Effector memory CD4-positive, alpha-beta T cell (primary cell): ENCODE data around the gene DHX34.

Experiments
- DNase-seq, 3 donors: peaks; one replicate each; pipeline ENCODE4 v3.0.0-alpha.2; 2020
- H3K27ac ChIP-seq: 2 replicates; pipeline ENCODE4 v1.7.0; 2013; ENCODE audit warnings: mild to moderate bottlenecking, low read length, moderate library complexity; ENCODE audit not compliant: insufficient read depth, poor library complexity, severe bottlenecking
- H3K27me3 ChIP-seq: replicated peaks from 2 replicates; pipeline ENCODE4 v1.7.0; 2013; ENCODE audit warnings: mild to moderate bottlenecking, low read length; ENCODE audit not compliant: insufficient read depth, control insufficient read depth, poor library complexity, severe bottlenecking
- H3K36me3 ChIP-seq: 2 replicates; pipeline ENCODE4 v1.7.0; 2013; ENCODE audit warnings: mild to moderate bottlenecking, low read length, moderate library complexity; ENCODE audit not compliant: control insufficient read depth, insufficient read depth
- H3K4me1 ChIP-seq: 2 replicates; pipeline ENCODE4 v1.7.0; 2013; ENCODE audit warnings: low read length, mild to moderate bottlenecking; ENCODE audit not compliant: control insufficient read depth, insufficient read depth, poor library complexity, severe bottlenecking
- H3K4me3 ChIP-seq: 2 replicates; pipeline ENCODE4 v1.7.0; 2013; ENCODE audit warnings: low read length, low read depth, mild to moderate bottlenecking; ENCODE audit not compliant: insufficient read depth, poor library complexity, severe bottlenecking
- H3K9me3 ChIP-seq: 2 replicates; pipeline ENCODE4 v1.7.0; 2013; ENCODE audit warnings: mild to moderate bottlenecking, low read length, moderate library complexity; ENCODE audit not compliant: control insufficient read depth

DHX34 gene

DNA sequence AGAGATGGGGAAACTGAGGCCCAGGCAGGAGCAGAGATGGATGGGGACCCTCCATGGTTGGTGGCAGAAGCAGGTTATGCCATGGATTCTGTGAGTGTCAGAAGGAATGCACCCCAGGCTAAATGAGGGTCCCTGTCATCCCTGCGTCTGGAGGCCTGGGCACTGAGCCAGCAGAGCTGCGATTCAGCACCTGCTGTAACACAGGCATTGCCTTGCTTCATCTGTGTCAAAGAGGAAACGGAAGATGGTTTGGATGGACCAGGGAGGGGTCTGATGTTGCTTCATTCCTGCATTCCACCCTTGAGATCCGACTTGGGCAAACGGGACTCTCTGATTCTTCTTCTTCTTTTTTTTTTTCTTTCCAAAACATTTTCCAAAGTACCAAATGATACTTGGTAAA lies 38.3 kb upstream of the DHX34 start:
- H3K9me3 ChIP-seq = no peaks in the 10 kb centered on the region
- no peak overlapping the region for H3K4me3 ChIP-seq
- DNase-seq = no peak
- H3K27me3 ChIP-seq = peaks cover 3% of the 10 kb centered on the region
- no peaks in the 10 kb centered on the region for H3K4me1 ChIP-seq
- no peak overlapping the region for H3K27ac ChIP-seq
- no peaks in the 10 kb centered on the region for H3K36me3 ChIP-seq

DNA sequence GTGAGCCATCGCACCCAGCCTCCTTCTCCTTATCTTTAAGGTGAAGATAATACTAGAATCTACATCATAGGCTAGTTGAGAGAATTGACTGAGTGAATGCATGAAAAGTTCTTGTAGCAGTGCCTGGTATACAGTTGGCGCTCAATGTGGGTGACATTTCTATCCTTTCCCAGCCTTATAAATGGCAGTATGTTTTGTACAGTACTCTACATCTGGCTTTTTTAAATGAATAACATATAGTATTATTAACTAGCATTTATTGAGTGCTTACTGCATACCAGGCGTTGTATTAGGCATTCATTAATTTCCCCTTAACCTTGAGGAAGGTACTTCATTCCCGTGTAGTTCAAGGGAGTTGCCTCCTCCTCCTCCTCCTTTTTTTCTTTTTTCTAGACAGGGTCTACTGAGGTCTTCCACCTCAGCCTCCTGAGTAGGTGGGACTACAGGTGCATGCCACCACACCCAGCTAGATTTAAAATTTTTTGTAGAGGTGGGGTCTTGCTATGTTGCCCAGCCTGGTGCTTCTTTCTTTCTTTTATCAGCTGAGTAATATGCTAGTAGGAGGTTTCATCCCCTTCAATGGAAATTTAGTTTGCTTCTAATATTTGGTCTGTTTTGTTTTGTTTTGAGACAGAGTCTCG lies 36.6 kb upstream of the DHX34 start:
- no peaks in the 10 kb centered on the region for H3K4me1 ChIP-seq
- H3K27me3 ChIP-seq = peaks cover 3% of the 10 kb centered on the region
- no peak overlapping the region for H3K27ac ChIP-seq
- no peak overlapping the region for H3K4me3 ChIP-seq
- H3K36me3 ChIP-seq = no peaks in the 10 kb centered on the region
- no peaks in the 10 kb centered on the region for H3K9me3 ChIP-seq
- no peak for DNase-seq

DNA sequence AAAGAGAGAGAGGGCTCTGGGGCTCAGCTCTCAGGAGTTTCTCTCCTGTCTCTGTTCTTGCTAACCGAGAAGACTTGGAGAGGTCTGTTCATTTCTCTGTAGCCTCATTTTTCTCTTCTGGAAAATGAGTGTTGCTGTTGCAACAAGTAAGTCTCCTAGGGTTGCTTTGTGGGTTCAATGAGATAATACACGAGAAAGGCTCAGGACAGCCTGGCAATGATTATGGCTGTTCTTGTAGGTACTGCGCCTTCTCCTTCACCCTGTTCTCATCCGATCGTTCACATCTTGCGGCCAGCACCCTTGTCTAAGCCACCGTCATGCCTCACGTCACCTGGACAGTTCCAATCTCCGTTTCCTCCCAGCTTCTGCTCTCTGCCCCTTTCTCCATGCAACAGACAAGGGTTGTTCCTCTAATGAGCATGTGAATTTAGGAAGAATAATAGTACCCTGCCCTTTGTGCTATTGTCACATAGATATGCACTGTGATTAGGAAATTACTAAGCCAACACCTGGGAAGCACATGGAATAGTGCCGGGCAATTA lies 35.3 kb upstream of the DHX34 start:
- DNase-seq = no peak
- Histone ChIP-seq H3K27ac (no peak overlapping the region), H3K36me3 (no peaks in the 10 kb centered on the region)

DNA sequence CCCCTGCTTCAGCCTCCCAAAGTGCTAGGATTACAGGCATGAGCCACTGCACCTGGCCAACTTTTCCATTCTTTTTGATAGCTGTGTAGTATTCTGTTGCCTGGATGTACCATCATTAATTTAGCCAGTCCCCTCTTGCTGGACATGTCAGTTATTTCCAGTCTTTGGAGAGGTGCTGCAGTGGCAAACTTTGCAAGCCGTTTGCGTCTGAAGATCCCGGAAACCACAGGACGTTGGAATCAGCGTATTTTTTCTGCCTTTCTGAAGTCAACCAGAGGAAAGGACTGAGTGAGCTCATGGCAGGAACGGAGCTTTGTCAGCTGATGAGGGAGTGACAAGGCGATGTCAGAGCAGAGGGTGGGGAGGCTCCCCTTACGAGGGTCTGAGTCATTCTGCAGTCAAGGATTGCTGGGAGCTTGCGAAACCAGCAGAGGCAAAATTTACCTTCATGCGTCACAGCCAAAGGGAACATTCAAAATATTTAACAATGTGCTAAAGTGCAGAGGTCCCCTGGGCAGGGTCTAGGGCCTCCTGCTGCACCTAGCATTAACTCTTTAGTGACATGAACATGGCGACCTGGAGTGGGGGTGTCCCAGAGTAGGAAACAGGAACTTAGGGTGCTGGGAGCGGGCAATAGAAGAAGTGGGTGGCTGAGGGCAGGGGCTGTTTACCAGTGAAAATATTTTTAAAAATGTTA lies 33.8 kb upstream of the DHX34 start:
- Histone ChIP-seq H3K36me3 (no peaks in the 10 kb centered on the region), H3K4me1 (no peaks in the 10 kb centered on the region), H3K27ac (no peak overlapping the region), H3K9me3 (no peaks in the 10 kb centered on the region), H3K4me3 (no peak overlapping the region), H3K27me3 (peaks cover 5% of the 10 kb centered on the region)
- DNase-seq = no peak

More for the DNA sequence above, 35.3 kb upstream of the DHX34 start:
- Histone ChIP-seq H3K9me3 (no peaks in the 10 kb centered on the region), H3K4me1 (no peaks in the 10 kb centered on the region), H3K27me3 (peaks cover 5% of the 10 kb centered on the region), H3K4me3 (no peak overlapping the region)

DNA sequence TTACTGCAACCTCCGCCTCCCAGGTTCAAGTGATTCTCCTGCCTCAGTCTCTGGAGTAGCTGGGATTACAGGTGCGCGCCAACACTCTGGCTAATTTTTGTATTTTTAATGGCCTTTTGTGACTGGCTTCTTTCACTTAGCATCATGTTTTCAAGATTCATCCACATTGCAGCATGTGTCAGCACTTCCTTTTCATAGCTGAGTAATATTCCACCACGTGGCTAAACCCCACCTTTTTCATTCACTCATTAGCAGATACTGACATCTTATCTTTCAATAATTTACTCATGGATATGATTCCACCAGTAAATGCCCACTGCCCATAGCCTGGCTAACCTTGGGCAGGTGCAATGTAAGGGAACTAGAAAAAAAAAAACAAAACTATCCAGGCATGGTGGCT lies 32.6 kb upstream of the DHX34 start:
- no peaks in the 10 kb centered on the region for H3K36me3 ChIP-seq
- no peak overlapping the region for H3K4me3 ChIP-seq
- no peak overlapping the region for H3K27ac ChIP-seq
- no peaks in the 10 kb centered on the region for H3K4me1 ChIP-seq
- no peaks in the 10 kb centered on the region for H3K9me3 ChIP-seq
- peaks cover 5% of the 10 kb centered on the region for H3K27me3 ChIP-seq
- DNase-seq = no peak

DNA sequence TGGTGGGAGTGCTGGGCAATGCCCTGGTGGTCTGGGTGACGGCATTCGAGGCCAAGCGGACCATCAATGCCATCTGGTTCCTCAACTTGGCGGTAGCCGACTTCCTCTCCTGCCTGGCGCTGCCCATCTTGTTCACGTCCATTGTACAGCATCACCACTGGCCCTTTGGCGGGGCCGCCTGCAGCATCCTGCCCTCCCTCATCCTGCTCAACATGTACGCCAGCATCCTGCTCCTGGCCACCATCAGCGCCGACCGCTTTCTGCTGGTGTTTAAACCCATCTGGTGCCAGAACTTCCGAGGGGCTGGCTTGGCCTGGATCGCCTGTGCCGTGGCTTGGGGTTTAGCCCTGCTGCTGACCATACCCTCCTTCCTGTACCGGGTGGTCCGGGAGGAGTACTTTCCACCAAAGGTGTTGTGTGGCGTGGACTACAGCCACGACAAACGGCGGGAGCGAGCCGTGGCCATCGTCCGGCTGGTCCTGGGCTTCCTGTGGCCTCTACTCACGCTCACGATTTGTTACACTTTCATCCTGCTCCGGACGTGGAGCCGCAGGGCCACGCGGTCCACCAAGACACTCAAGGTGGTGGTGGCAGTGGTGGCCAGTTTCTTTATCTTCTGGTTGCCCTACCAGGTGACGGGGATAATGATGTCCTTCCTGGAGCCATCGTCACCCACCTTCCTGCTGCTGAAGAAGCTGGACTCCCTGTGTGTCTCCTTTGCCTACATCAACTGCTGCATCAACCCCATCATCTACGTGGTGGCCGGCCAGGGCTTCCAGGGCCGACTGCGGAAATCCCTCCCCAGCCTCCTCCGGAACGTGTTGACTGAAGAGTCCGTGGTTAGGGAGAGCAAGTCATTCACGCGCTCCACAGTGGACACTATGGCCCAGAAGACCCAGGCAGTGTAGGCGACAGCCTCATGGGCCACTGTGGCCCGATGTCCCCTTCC lies 28.9 kb upstream of the DHX34 start:
- Histone ChIP-seq H3K27me3 (peaks cover 2% of the 10 kb centered on the region), H3K36me3 (no peaks in the 10 kb centered on the region), H3K27ac (no peak overlapping the region), H3K4me3 (no peak overlapping the region), H3K4me1 (no peaks in the 10 kb centered on the region), H3K9me3 (no peaks in the 10 kb centered on the region)
- DNase-seq = no peak

DNA sequence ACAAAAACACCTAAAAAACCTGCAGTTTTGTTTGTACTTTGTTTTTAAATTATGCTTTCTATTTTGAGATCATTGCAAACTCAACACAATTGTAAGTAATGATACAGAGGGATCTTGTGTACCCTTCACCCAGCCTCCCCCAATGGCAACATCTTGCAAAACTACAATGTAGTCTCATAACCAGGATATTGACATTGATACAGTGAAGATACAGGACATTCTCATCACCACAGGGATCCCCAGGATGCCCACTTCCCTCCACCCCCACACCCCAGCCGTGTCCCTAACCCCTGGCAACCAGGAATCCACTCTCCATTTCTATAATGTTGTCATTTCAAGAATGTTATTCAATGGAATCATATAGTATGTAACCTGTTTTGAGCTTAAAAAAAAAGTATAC lies 27.5 kb upstream of the DHX34 start:
- Histone ChIP-seq H3K4me1 (no peaks in the 10 kb centered on the region), H3K9me3 (no peaks in the 10 kb centered on the region), H3K27ac (no peak overlapping the region)

DNA sequence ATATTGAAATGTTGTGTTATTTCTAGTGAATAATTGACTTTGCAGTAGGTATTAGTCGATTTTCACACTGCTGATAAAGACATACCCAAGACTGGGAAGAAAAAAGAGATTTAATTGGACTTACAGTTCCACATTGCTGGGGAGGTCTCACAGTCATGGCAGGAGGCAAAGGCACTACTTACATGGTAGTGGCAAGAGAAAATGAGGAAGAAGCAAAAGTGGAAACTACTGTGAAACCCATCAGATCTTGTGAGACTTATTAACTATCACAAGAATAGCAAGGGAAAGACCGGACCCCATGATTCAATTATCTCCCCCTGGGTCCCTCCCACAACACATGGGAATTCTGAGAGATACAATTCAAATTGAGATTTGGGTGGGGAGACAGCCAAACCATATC lies 27.1 kb upstream of the DHX34 start:
- no peak for DNase-seq
- H3K27ac ChIP-seq = no peak overlapping the region
- no peaks in the 10 kb centered on the region for H3K36me3 ChIP-seq
- no peaks in the 10 kb centered on the region for H3K4me1 ChIP-seq
- H3K4me3 ChIP-seq = no peak overlapping the region
- no peaks in the 10 kb centered on the region for H3K9me3 ChIP-seq
- peaks cover 2% of the 10 kb centered on the region for H3K27me3 ChIP-seq

More for the DNA sequence above, 27.5 kb upstream of the DHX34 start:
- Histone ChIP-seq H3K27me3 (peaks cover 2% of the 10 kb centered on the region), H3K36me3 (no peaks in the 10 kb centered on the region), H3K4me3 (no peak overlapping the region)
- DNase-seq = no peak

DNA sequence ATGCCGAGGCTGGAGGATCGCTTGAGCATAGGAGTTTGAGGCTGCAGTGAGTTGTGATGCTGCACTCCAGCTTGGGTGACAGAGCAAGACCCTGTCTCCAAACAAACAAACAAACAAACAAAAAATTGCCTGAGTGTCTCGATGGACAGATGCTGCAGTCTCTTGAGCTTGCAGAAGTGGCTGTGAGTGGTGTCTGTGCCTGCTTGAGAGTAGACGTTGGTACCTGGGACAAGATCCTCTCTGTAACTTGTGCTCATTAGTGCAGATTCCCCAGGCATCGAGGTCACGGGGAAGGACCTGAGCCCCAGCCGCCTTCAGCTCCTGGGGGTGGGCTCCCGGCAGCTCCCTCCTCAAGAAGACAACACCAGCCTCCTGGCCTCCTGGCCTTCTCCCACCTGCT lies 25.7 kb upstream of the DHX34 start:
- no peak overlapping the region for H3K27ac ChIP-seq
- H3K4me1 ChIP-seq = no peaks in the 10 kb centered on the region
- DNase-seq = no peak

More for the DNA sequence above, 25.7 kb upstream of the DHX34 start:
- H3K27me3 ChIP-seq = no peaks in the 10 kb centered on the region
- H3K9me3 ChIP-seq = no peaks in the 10 kb centered on the region
- no peak overlapping the region for H3K4me3 ChIP-seq
- no peaks in the 10 kb centered on the region for H3K36me3 ChIP-seq
